ENCODE data around the gene ETV3L.
"Not testable (repeated sequence)": the region's sequence is repeated elsewhere in the genome, so short reads cannot be mapped to it uniquely, and the experiment has no call there.

Gene ETV3L

DNA sequence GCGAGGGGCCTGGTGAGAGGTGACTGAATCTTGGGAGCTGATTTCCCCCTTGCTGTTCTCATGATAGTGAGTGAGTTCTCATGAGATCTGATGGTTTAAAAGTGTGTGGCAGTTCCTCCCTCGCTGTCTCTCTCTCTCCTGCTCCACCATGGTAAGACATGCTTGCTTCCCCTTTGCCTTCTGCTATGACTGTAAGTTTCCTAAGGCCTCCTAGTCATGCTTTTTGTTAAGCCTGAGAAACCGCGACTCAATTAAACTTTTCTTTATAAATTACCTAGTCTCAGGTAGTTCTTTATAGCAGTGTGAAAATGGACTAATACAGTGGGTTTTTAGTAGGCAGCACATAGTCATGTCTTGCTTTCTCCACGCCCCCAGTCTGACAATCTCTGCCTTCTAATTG is 43.9 kb downstream of the ETV3L start:
- H3K9me3 ChIP-seq (ENCODE audit: control insufficient read depth in 1 of 2, low read length in 2 of 2); H3K36me3 ChIP-seq (ENCODE audit: control insufficient read depth in 1 of 2, insufficient read depth in 2 of 2, low read length in 2 of 2); H3K4me1 ChIP-seq (ENCODE audit: control insufficient read depth in 1 of 2, insufficient read depth in 2 of 2, low read length in 2 of 2); H3K27me3 ChIP-seq (ENCODE audit: control insufficient read depth in 1 of 2, insufficient read depth in 2 of 2, low read length in 2 of 2); H3K27ac ChIP-seq (ENCODE audit: low read depth, low read length); H3K4me3 ChIP-seq (ENCODE audit: low read depth in 1 of 2, low read length in 2 of 2); H3K9ac ChIP-seq (ENCODE audit: low read depth in 1 of 2, low read length in 2 of 2): not testable (repeated sequence)

DNA sequence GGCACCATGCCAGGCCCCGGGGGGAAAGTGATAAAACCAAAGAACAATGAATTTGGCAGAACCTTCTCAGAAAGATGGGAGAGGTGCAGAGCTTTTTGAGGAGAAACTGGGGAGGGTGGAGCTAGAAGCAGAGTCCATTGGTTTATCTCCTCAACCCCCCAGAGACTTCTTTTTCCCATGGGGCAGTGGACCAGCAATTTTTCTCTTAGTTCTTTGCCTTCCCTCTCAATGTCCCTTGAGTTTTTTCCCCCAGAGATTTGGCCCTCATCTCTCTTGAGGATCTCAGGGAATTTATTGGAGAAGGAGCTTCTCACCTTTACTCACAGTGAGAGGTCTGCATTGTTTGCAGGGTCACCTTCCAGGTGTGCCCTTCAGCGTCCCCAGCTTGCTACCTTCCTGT is 48.8 kb downstream of the ETV3L start:
- Histone ChIP-seq H3K9ac (ENCODE audit: low read depth in 1 of 2, low read length in 2 of 2) (no peak overlapping the region), H3K4me3 (ENCODE audit: low read depth in 1 of 2, low read length in 2 of 2) (no peak overlapping the region), H3K4me1 (ENCODE audit: control insufficient read depth in 1 of 2, insufficient read depth in 2 of 2, low read length in 2 of 2) (no peaks in the 10 kb centered on the region), H3K27me3 (ENCODE audit: control insufficient read depth in 1 of 2, insufficient read depth in 2 of 2, low read length in 2 of 2) (no peaks in the 10 kb centered on the region), H3K27ac (ENCODE audit: low read depth, low read length) (no peak overlapping the region), H3K9me3 (ENCODE audit: control insufficient read depth in 1 of 2, low read length in 2 of 2) (no peaks in the 10 kb centered on the region), H3K36me3 (ENCODE audit: control insufficient read depth in 1 of 2, insufficient read depth in 2 of 2, low read length in 2 of 2) (no peaks in the 10 kb centered on the region)

DNA sequence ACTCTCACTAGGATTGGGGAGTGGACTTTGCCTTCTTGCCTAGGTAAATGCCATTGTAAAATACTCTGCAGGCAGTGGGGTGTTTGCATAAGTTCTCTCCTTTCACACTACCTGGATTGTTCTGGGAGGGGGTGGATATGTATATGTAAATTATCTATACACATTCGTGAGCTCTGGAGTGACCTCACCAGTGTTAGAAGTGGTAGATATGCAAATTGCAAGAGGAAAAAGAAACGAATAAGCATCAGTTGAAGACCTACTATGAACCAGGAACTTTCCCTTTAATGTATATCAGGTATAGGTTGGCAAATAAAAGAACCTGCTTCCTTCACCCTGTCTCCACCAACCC is 52.6 kb downstream of the ETV3L start:
- Histone ChIP-seq H3K36me3 (ENCODE audit: control insufficient read depth in 1 of 2, insufficient read depth in 2 of 2, low read length in 2 of 2) (no peaks in the 10 kb centered on the region), H3K27ac (ENCODE audit: low read depth, low read length) (no peak overlapping the region), H3K4me1 (ENCODE audit: control insufficient read depth in 1 of 2, insufficient read depth in 2 of 2, low read length in 2 of 2) (peaks cover 24% of the 10 kb centered on the region in 2 donors), H3K4me3 (ENCODE audit: low read depth in 1 of 2, low read length in 2 of 2) (no peak overlapping the region), H3K9me3 (ENCODE audit: control insufficient read depth in 1 of 2, low read length in 2 of 2) (no peaks in the 10 kb centered on the region), H3K9ac (ENCODE audit: low read depth in 1 of 2, low read length in 2 of 2) (no peak overlapping the region), H3K27me3 (ENCODE audit: control insufficient read depth in 1 of 2, insufficient read depth in 2 of 2, low read length in 2 of 2) (no peaks in the 10 kb centered on the region)

DNA sequence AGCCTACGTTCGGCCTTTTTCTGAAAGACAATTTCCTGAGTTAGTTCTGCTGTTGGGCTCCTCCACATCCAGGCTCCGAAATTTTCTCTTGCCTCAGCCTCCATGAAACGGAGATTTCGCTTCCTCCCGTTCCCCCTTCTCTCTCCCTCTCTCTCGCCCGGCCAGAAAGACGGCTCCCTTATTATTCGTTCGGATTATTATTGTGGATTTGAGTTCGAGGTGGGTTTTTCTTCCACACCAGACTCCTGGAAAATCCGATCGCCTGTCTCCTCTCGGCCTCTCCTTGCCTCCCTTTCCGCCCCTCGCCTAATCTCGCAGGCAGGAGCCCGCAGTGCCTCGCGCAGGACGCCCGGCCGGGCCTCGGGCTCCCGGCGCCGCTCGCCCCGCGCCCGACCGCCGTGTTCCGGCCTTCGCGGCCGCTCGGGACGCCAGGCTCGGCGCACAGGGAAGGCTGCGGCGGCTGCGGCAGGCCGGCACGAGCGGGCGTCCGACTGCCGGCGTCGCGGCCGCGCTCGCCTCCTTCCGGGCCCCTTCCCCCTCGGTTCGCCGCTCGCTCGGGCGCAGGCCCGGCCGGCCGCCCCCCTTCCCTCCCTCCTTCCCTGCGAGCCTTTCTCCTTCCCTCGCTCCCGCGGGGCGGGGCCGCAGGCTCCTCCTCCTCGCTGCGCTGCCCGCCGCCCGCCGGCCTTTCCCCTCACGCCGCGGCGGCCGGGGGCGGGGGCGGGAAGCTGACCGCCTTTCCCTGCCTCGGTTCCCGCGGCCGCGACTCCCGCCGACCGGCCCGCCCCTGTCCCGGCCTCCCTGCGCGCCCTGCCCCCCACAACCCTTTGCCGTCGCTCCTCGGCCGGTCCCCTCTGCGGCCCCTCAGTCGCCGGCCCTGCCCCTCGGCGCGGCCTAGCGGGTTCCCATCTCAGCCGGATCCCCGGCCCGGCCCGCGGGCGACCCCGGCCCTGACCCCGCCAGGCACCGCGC is 54.1 kb downstream of the ETV3L start, which contains the start of gene ARHGEF11:
Gene ARHGEF11 (minus strand): TSS at position 493 of the 969 bp plus-strand sequence. CDS start 1,412 bp downstream, outside the sequence.
- Histone ChIP-seq H3K27me3 (ENCODE audit: control insufficient read depth in 1 of 2, insufficient read depth in 2 of 2, low read length in 2 of 2) (no peaks in the 10 kb centered on the region), H3K9me3 (ENCODE audit: control insufficient read depth in 1 of 2, low read length in 2 of 2) (no peaks in the 10 kb centered on the region), H3K4me1 (ENCODE audit: control insufficient read depth in 1 of 2, insufficient read depth in 2 of 2, low read length in 2 of 2) (peaks cover 24 to 35% of the 10 kb centered on the region in 2 donors), H3K27ac (ENCODE audit: low read depth, low read length) (peak within 1 kb of the TSS; percentile 78), H3K36me3 (ENCODE audit: control insufficient read depth in 1 of 2, insufficient read depth in 2 of 2, low read length in 2 of 2) (no peaks in the 10 kb centered on the region), H3K9ac (ENCODE audit: low read depth in 1 of 2, low read length in 2 of 2) (peak within 1 kb of the TSS; percentile 83 to 84), H3K4me3 (ENCODE audit: low read depth in 1 of 2, low read length in 2 of 2) (peak within 1 kb of the TSS; percentile 86 to 92)

DNA sequence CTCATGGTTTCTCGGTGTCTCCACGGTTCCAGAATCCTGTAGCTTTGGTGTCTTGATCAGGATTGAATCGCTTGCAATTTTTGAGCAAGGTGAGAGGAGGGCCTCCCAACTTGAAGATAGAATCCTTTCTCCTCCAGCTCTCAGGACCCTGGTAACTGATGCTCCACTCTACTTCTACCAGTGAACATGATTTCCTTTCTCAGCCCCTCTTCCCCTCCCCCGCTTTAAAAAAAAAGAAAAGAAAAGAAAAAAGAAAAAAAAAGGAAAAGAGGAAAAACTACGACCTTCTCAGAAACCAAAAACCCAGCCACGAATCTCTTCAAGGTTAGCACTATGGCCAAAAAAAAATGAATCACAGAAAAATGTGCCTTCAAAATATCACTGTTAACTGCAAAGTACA is 55.3 kb downstream of the ETV3L start:
- H3K9ac ChIP-seq (ENCODE audit: low read depth in 1 of 2, low read length in 2 of 2): peak overlapping the region; percentile 49 to 84
- peak overlapping the region; percentile 86 to 92 for H3K4me3 ChIP-seq (ENCODE audit: low read depth in 1 of 2, low read length in 2 of 2)
- no peak overlapping the region for H3K27ac ChIP-seq (ENCODE audit: low read depth, low read length)
- H3K27me3 ChIP-seq (ENCODE audit: control insufficient read depth in 1 of 2, insufficient read depth in 2 of 2, low read length in 2 of 2): no peaks in the 10 kb centered on the region
- no peaks in the 10 kb centered on the region for H3K36me3 ChIP-seq (ENCODE audit: control insufficient read depth in 1 of 2, insufficient read depth in 2 of 2, low read length in 2 of 2)
- H3K4me1 ChIP-seq (ENCODE audit: control insufficient read depth in 1 of 2, insufficient read depth in 2 of 2, low read length in 2 of 2): peaks cover 24 to 35% of the 10 kb centered on the region in 2 donors
- H3K9me3 ChIP-seq (ENCODE audit: control insufficient read depth in 1 of 2, low read length in 2 of 2): no peaks in the 10 kb centered on the region

DNA sequence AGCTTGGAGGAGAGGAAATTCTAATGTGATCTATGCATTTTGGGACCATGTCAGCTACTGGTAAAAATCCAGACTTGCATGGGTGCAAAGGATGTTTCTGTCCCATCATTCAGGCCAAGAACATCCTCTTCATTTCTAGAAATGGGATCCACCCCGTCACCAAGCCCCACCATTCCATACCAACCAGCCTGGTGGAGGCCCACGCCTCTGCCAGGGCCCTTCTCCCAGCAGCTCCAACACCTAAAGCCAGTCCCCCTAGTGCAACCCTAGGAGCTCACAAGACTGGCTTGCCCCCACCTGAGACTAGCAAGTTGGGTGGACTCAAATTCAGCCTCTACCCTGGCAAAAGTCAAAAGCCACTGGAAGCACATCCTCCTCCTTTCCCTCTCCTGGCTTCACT is 55.9 kb downstream of the ETV3L start:
- Histone ChIP-seq H3K27me3 (ENCODE audit: control insufficient read depth in 1 of 2, insufficient read depth in 2 of 2, low read length in 2 of 2) (no peaks in the 10 kb centered on the region), H3K4me1 (ENCODE audit: control insufficient read depth in 1 of 2, insufficient read depth in 2 of 2, low read length in 2 of 2) (peaks cover 24 to 35% of the 10 kb centered on the region in 2 donors)

DNA sequence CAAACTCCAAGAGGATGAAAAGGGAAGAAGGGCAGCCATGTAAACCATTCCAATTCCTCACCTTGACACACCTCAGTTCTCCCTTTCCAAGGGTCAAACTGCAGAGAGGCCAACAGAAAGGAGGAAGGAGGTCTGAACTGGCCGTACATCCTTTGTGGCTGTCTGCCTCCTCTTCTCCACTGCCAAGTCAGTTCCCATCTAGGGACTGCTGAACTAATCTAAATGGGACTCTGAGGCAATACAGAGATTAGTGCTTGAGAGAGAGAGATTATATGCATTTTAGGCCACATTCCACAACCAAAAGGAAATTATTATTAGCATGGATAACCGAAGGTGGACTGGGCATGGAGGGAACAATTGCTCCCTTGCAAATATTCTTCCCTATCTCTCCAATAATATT is 56.8 kb downstream of the ETV3L start:
- Histone ChIP-seq H3K9me3 (ENCODE audit: control insufficient read depth in 1 of 2, low read length in 2 of 2) (no peaks in the 10 kb centered on the region), H3K27ac (ENCODE audit: low read depth, low read length) (no peak overlapping the region), H3K36me3 (ENCODE audit: control insufficient read depth in 1 of 2, insufficient read depth in 2 of 2, low read length in 2 of 2) (no peaks in the 10 kb centered on the region), H3K27me3 (ENCODE audit: control insufficient read depth in 1 of 2, insufficient read depth in 2 of 2, low read length in 2 of 2) (no peaks in the 10 kb centered on the region), H3K4me3 (ENCODE audit: low read depth in 1 of 2, low read length in 2 of 2) (peak overlapping the region; percentile 86 to 92), H3K9ac (ENCODE audit: low read depth in 1 of 2, low read length in 2 of 2) (no peak overlapping the region), H3K4me1 (ENCODE audit: control insufficient read depth in 1 of 2, insufficient read depth in 2 of 2, low read length in 2 of 2) (peaks cover 24 to 35% of the 10 kb centered on the region in 2 donors)

More for the DNA sequence above, 55.9 kb downstream of the ETV3L start:
- Histone ChIP-seq H3K27ac (ENCODE audit: low read depth, low read length) (no peak overlapping the region), H3K9me3 (ENCODE audit: control insufficient read depth in 1 of 2, low read length in 2 of 2) (no peaks in the 10 kb centered on the region), H3K4me3 (ENCODE audit: low read depth in 1 of 2, low read length in 2 of 2) (peak overlapping the region; percentile 86 to 92), H3K36me3 (ENCODE audit: control insufficient read depth in 1 of 2, insufficient read depth in 2 of 2, low read length in 2 of 2) (no peaks in the 10 kb centered on the region), H3K9ac (ENCODE audit: low read depth in 1 of 2, low read length in 2 of 2) (peak overlapping the region; percentile 7 to 84)
